ENCODE measurements around the gene GNB3.

Gene GNB3

GRCh38 chr12:6839482-6840201 lies 1.1 kb upstream of the GNB3 start:
- DNase-seq: peak; percentile 80

DNA sequence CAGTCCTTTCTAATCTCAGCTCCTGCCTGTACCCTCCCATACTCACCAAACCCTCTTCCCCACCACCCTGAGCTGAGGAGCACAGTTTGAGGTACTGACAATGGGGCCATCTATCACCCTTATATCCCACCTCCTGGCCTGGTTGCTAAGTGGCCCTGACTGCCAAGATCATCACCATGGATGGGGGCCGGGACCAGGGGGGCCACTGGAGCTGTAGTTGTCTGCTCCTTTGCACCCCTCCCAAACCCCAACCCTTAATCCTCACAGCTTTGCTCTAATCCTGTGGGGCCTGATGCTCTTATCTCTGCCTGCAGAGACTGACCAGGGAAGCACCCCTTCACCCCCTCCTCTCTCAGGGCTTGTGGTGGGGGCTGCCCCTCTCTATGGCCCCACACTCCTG lies 395 bp upstream of the GNB3 start:
- DNase-seq: no peak

DNA sequence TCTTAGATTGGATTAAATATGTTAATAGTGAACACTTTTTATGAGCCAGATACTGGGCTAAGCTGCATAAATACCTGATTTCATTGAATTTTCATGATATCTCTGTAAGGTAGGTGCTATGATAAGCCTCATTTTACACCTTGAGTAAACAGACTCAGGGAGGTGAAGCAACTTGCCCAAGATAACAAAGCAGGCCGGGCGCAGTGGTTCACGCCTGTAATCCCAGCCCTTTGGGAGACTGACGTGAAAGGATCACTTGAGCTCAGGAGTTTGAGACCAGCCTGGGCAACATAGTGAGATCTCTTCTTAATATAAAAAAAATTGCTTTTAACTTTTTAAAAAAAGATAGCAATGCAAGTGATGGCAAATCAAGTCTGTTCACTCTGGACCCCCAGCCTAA lies 1.4 kb downstream of the GNB3 start:
- DNase-seq: no peak

DNA sequence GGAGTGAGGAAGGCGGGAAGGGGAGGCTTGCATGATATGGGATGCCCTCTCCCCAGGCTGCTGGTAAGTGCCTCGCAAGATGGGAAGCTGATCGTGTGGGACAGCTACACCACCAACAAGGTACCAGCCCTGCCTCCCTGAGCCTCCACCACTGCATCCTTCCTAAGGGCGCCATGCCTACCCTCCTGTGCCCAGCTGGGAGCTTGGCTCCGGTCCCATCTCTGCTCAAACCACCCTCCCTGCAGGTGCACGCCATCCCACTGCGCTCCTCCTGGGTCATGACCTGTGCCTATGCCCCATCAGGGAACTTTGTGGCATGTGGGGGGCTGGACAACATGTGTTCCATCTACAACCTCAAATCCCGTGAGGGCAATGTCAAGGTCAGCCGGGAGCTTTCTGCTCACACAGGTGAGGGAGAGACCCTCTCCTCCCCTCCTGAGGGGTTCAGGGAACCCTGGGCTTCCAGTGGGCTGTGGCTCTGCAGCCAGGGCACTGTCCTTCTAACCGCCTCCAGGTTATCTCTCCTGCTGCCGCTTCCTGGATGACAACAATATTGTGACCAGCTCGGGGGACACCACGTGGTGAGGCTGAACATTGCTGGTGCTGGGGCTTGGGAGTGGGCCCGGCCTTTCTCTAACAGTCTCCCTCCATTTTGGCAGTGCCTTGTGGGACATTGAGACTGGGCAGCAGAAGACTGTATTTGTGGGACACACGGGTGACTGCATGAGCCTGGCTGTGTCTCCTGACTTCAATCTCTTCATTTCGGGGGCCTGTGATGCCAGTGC lies 2.6 kb downstream of the GNB3 start:
- DNase-seq: no peak

DNA sequence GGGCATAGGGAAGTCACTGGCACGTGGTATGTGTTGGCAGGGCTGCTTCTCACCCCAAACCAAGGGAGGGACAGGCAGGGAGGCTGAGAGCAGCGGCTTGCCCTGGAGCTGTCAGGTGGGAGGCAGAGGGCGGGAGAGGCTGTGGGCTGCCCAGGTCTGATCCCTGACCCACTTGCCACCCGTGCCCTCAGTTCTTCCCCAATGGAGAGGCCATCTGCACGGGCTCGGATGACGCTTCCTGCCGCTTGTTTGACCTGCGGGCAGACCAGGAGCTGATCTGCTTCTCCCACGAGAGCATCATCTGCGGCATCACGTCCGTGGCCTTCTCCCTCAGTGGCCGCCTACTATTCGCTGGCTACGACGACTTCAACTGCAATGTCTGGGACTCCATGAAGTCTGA lies 4.7 kb downstream of the GNB3 start:
- DNase-seq: no peak

DNA sequence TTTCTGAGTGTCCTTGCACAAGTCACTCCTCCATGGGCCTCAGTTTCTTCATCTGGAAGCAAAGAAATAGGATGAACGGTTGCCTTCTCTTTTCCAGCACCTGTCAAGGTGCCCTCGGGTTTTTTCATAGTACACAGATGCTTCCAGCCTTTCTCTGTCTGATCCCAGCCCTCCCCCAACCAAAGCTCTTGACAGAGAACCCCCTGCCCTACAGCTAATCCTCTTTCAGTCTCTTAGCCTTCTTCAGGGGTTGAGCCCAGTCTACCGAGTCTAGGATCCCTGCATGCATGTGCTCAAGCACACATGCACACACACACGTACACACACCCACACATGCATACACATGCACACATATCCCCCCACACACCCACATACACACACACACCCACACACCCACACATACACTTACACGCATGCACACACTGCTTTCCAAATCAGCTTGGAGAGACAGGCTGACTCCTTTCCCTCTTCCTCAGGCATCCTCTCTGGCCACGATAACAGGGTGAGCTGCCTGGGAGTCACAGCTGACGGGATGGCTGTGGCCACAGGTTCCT lies 5.7 kb downstream of the GNB3 start:
- DNase-seq: no peak

GRCh38 chr12:6847676-6848075 lies 7.0 kb downstream of the GNB3 start:
- no peak for DNase-seq

DNA sequence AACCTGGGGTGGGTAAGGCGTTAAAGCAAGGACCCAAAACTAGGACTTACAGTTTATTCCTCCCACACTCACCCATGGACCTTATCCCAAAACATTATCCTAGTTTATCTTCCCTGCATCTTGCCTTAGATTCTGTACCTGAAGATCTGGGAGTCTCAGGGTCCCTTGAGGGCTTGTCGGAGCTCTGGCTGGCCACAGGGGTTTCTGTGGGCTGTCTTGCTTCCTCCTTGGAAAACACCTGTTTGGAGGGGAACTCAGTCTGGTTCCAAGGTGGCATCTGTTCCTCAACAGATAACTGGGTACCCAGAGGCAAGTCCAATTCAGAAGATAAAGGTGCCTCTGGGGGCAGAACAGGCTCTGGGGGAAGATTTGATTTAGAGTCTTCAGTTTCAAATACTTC lies 8.7 kb downstream of the GNB3 start:
- DNase-seq: no peak

DNA sequence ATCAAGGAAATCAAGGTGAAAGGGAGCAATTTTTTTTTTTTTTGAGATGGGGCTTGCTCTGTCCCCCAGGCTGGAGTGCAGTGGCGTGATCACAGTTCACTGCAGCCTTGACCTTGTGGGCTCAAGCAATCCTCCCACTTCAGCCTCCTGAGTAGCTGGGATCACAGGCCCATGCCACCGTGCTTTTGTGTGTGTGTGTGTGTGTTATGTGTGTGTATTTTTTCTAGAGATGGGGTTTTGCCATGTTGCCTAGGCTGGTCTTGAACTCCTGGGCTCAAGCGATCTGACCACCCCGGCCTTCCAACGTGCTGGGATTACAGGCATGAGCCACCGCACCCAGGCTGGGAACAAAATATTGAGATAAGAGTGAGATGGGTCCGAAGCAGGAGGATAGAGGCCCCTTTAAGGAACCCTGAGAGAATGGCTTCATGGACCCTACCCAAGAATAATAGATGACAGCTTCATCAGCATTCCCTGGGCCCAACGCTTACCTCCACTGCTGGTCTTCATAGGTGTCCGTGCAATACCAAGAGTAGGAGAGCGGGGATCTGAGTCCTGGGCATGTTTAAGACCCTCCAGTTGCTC lies 9.3 kb downstream of the GNB3 start:
- no peak for DNase-seq

DNA sequence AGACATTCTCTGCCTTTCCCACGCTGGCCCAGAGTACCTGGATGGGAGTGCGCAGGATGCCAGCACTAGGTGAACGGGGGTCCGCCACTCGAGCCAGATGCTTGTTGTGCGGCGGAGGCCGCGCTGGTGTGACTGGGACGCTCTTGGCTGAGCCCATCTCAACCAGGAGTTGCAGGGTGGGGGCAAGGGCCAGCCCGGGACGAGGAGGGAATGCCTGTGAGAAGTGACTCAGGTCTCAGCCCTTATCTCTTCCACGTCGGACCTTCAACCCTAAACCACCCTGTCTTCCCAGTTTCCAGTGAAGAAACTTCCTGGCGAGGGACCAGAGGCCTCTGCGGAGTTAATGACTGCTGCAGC lies 10.0 kb downstream of the GNB3 start:
- DNase-seq: no peak

GRCh38 chr12:6851153-6851920 lies 10.6 kb downstream of the GNB3 start, which contains the start of gene CDCA3:
TSS of gene CDCA3 (minus strand) at chr12:6851286. CDS start at chr12:6850952, 334 bp downstream.
- peak; percentile 98 for DNase-seq

DNA sequence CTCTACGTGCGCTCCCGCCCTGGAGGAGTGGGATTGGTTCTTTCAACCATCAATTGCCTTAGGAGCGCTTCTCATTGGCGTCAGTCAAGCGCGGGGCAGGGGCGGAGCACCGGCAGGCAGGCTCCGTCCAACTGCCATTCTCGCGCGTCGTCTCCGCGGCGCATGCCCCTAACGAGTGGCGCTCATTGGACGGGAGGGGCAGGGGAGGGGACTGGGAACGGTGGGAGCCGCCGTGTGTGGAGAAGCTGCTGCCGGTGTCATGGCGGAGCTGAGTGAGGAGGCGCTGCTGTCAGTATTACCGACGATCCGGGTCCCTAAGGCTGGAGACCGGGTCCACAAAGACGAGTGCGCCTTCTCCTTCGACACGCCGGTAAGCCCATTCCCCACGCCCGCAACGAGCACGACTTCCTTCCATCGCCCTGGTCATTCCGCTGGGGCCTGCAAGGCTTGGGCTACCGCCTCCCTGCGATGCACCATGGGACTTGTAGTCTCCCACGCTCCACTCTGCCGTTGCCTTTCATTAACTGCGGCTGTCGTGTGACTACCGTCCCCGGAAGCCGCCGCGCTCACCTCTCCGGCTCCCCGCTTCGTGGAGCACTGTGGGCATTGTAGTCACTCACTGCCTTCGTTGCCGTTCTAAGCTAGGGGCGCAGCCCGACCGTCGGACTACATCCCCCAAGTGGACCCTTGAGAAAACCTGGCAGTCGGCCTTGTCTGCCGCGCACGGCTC lies 11.4 kb downstream of the GNB3 start, which contains the start of gene USP5:
TSS of gene USP5 (plus strand) at position 230 of the 730 bp plus-strand sequence. CDS start at position 260, 30 bp downstream.
- peak; percentile 100 for DNase-seq

GRCh38 chr12:6852651-6853354 lies 12.1 kb downstream of the GNB3 start:
- DNase-seq: no peak

DNA sequence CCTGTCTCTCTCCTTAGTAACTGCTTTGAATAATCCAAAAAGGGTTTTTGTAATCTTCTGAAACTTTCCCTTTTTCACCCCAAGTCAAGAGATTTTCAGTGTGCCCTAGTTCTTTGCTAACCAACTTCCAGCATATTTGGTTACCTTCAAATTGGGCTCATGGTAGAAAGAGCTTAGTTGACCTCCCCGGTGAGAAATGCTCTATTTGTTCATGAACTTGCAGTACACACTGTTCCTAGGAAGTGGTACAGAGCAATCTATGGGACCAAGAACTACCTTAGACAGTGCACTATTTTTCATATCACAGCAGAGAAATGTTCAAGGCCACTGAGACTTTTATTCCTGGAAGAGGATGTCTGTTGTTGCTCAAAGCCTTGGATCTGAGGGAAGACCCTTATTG lies 12.9 kb downstream of the GNB3 start:
- no peak for DNase-seq

DNA sequence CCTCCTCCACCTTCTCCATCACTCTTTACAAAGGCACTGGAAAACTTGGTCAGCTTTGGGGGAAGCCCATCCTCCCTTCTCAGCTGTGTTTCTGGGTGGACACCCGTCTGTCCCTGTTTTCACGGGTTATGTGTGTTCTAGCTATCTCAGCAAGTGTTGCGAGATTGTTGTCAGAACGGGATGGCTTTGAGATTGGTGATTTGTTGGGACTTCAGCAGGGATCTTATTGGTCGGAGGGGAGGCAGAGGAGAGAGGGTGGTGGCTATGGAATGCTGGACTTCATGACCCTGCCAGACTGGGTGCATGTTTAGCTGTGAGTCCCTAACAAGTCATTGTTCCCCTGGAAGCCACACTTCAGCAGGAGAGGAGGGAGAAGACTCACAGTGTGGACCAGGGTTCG lies 13.3 kb downstream of the GNB3 start:
- no peak for DNase-seq

- no peak for DNase-seq
Observed at GRCh38 chr12:6855322-6855721, 14.6 kb downstream of the GNB3 start.

DNA sequence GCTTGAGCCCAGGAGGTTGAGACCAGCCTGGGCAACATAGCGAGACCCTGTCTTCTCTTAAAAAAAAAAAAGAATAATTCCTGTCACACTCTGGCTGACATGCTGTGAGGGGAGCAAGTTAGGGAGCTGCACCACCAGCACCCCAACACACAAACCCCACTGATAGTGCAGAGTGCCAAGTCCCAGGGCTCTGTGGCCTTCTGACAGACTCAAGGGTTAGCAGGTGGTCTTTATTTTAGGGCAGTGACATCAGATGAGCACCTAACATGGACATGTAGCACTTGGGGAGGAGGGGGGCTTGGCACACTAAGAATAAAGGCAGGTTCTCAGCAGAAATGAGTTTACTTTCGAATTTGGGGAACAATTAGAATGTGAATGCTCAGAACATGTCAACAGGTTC lies 18.1 kb downstream of the GNB3 start:
- DNase-seq: no peak

GRCh38 chr12:6860116-6860515 lies 19.4 kb downstream of the GNB3 start:
- no peak for DNase-seq

GRCh38 chr12:6860942-6861341 lies 20.2 kb downstream of the GNB3 start:
- DNase-seq: no peak

DNA sequence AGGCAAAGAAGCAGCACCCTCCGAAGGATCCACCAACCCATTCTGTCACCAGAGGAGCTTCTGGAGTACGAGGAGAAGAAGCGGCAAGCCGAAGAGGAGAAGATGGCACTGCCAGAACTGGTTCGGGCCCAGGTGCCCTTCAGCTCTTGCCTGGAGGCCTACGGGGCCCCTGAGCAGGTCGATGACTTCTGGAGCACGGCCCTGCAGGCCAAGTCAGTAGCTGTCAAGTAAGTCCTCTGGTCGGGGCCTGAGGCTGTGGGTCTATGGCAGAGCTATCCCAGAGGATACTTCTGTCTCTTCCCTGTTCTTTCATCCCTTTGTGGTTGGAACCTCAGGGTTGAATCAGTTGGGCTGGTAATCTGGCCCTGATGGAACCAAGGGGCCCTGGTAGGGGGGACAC lies 20.7 kb downstream of the GNB3 start:
- DNase-seq: no peak

DNA sequence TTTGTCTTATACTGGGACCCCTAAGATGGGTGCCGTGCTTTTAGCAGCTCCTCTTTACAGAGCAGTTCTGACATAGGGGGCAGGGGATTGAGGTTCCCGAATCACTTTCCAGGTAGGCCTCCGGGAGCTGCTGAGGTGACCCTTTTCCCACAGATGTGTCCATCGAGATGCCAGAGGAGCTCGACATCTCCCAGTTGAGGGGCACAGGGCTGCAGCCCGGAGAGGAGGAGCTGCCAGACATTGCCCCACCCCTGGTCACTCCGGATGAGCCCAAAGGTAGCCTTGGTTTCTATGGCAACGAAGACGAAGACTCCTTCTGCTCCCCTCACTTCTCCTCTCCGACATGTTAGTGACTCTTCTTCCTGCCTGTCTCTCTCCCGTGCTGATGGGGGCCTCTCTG lies 22.3 kb downstream of the GNB3 start:
- no peak for DNase-seq
